ENCODE data around the gene RCOR1. TPM values are rescaled to one million over a fixed set of nuclear protein-coding genes. Genes with fewer than 3 reads are reported as not detected.
"Not testable (repeated sequence)": the region's sequence is repeated elsewhere in the genome, so short reads cannot be mapped to it uniquely, and the experiment has no call there.

Gene RCOR1
- total and polyA plus RNA-seq, 12 donors, result 3.1 to 16.9 (median 12.5) TPM

GRCh38 chr14:102570334-102570995 is 22.0 kb upstream of the RCOR1 start:
- H3K36me3 ChIP-seq, result no peaks in the 10 kb centered on the region
- DNase-seq (no peak), ATAC-seq (no peak)
- H3K4me1 ChIP-seq, result peaks cover 0 to 19% (median 0%) of the 10 kb centered on the region in 9 donors
- no peak overlapping the region for H3K27ac ChIP-seq
- H3K27me3 ChIP-seq, result peaks cover 0 to 19% (median 0%) of the 10 kb centered on the region in 7 donors
- H3K9me3 ChIP-seq, result no peaks in the 10 kb centered on the region
- intact Hi-C loops (cut with DNase I), result no loop called here
- no peak overlapping the region for H3K4me3 ChIP-seq
- 94 to 96% methylated on average over 9 of the region's 9 CpGs for WGBS, 2 donors
- TF ChIP-seq CTCF (IDR thresholded peaks at IDR 0.05), result no peak

DNA sequence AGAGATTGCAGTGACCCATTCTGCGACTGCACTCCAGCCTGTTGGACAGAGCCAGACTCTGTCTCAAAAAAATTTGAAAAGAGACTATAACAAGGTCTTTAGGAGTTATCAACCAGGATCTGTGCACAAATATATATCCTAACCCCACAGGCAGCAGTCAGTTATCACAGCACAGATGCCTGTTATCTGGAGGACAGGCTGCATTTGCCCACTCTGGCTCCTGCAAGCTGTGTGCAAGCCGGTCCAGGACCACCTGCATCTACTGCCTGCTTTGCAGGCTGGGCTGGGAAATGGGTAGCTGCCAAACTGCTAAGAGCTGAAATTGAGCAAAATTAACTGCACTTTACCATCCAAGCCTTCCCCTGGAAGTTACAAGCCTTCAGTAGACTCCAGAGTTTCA is 21.4 kb upstream of the RCOR1 start:
- ATAC-seq (no peak), DNase-seq (no peak)
- no peaks in the 10 kb centered on the region for H3K9me3 ChIP-seq
- H3K4me1 ChIP-seq, result peaks cover 0 to 14% (median 0%) of the 10 kb centered on the region in 9 donors
- H3K27ac ChIP-seq, result no peak overlapping the region
- no peak overlapping the region for H3K4me3 ChIP-seq
- 89 to 90% methylated on average over 2 of the region's 2 CpGs for WGBS, 2 donors
- no peaks in the 10 kb centered on the region for H3K36me3 ChIP-seq
- intact Hi-C loops (cut with DNase I), result no loop called here
- no peak for TF ChIP-seq CTCF (IDR thresholded peaks at IDR 0.05)
- H3K27me3 ChIP-seq, result peaks cover 0 to 20% (median 0%) of the 10 kb centered on the region in 7 donors

GRCh38 chr14:102571478-102572042 is 20.9 kb upstream of the RCOR1 start:
- WGBS, 2 donors, result 93 to 96% methylated on average over 10 of the region's 10 CpGs
- intact Hi-C loops (cut with DNase I), result no loop called here
- DNase-seq, result no peak
- no peaks in the 10 kb centered on the region for H3K9me3 ChIP-seq
- H3K4me1 ChIP-seq, result peaks cover 0 to 14% (median 0%) of the 10 kb centered on the region in 9 donors
- TF ChIP-seq CTCF (IDR thresholded peaks at IDR 0.05), result no peak
- peaks cover 0 to 20% (median 0%) of the 10 kb centered on the region in 7 donors for H3K27me3 ChIP-seq
- H3K36me3 ChIP-seq, result no peaks in the 10 kb centered on the region
- no peak overlapping the region for H3K27ac ChIP-seq
- H3K4me3 ChIP-seq, result no peak overlapping the region
- no peak for ATAC-seq

GRCh38 chr14:102573161-102573560 is 19.3 kb upstream of the RCOR1 start:
- H3K4me3 ChIP-seq; H3K36me3 ChIP-seq; ATAC-seq; H3K27ac ChIP-seq; intact Hi-C loops (cut with DNase I); DNase-seq; H3K9me3 ChIP-seq; H3K4me1 ChIP-seq: not testable (repeated sequence)
- WGBS, 2 donors, result 76 to 90% methylated on average over 8 of the region's 8 CpGs
- H3K27me3 ChIP-seq, result peaks cover 0 to 19% (median 0%) of the 10 kb centered on the region in 7 donors

DNA sequence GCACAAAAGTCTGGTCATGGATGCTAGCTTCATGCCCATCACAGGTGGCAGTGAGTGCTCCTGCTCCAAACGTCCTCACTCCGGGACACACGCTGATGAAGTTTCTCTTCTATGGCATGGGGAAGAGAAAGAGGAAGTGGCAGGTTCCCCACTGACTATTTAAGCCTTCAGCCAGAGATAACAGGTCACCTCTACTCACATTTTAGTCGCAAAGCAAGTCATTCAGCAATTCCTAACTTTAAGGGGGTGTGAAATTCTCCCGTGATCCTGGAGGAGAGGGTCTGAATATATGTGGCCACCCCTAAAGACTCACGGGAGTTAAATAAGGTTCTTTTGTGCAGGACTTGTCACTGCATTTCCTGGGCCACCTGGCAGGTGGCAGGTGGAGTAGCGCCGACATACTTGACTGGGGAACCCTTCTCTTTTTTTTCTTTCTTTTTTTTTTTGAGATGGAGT is 18.8 kb upstream of the RCOR1 start:
- no peak for ATAC-seq
- H3K4me3 ChIP-seq, result no peak overlapping the region
- H3K27ac ChIP-seq, result no peak overlapping the region
- peaks cover 0 to 5% (median 0%) of the 10 kb centered on the region in 9 donors for H3K4me1 ChIP-seq
- intact Hi-C loops (cut with DNase I), result no loop called here
- H3K9me3 ChIP-seq, result no peaks in the 10 kb centered on the region
- 49 to 52% methylated on average over 8 of the region's 8 CpGs for WGBS, 2 donors
- no peaks in the 10 kb centered on the region for H3K36me3 ChIP-seq
- no peak for TF ChIP-seq CTCF (IDR thresholded peaks at IDR 0.05)
- no peak for DNase-seq
- peaks cover 0 to 15% (median 0%) of the 10 kb centered on the region in 7 donors for H3K27me3 ChIP-seq

Data from heart right ventricle (tissue), 16 donors.